Stimulated activated CD8-positive, alpha-beta memory T cell treated with anti-CD3 and anti-CD28 coated beads, Interleukin-15, amount 100 ng/mL, for 48 hours (primary cell): ENCODE results near the gene NTM.
"Not testable (repeated sequence)": the region's sequence is repeated elsewhere in the genome, so short reads cannot be mapped to it uniquely, and the experiment has no call there.

Source experiments
- DNase-seq, 2 donors: peaks; one replicate each; pipeline ENCODE4 v3.0.0-alpha.2; 2020; ENCODE audit warnings: low read depth in 2 of 2

The NTM gene

DNA sequence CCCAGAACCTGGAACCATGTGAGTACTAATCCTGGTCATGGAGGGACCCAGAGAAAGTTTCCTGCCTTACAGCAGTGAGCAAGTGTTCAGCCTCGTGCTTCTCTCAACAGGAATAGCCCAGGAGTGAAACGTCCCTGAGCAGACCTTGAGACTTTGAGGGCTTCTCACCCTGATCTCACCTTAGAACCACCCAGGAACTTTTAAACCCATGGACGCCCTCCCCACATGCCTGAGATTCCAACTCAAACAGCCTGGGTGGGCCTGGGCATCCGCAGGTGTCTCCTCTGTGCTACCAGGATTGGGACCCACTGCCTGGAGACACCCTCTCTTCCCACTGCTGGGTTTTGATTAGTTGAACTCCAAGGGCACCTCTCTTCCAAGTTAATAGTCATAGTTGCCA lies 297.2 kb downstream of the NTM start:
- DNase-seq = no peak

DNA sequence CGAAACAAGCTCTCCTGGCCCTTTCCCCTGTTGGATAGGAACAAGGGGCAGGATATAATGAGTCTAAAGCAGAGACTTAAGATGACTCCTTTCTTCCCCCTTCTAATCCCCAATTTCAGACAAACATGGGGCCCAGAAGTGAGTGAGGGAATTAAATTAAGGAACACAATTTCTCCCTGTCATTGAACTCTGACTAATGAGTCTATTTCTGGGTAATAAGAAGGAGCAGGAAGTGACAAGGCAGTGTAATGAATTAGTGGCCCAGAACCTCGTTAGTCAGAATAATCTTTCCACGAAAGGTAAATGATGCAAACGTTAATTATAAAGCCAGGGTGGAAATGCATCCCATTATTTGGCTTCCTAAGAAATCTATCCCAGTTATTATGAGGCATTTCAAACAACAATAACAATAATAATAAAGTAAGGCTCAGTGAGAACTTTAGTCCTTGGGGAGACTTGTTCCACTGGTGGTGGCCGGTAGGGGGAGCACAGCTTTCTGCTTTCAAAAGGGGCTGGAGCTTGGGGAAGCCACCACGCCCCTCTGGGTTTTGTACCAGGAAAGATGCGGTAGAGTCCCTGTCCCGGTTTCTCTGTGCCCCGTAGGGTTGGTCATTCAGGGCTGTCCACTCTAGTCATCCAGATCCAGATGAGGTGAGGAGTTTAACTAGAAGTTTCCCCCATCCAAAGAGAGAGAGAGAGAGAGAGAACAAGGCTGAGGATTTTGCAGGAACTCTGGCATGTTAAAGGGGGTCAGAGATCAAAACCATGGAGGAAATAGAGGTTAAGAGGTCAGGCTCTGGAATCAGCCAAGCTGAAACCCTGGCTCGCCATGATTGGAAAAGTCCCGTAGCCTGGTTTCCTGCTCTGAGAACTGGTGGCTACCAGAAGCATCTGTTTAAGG lies 298.3 kb downstream of the NTM start:
- DNase-seq = peak; percentile 15 to 25

DNA sequence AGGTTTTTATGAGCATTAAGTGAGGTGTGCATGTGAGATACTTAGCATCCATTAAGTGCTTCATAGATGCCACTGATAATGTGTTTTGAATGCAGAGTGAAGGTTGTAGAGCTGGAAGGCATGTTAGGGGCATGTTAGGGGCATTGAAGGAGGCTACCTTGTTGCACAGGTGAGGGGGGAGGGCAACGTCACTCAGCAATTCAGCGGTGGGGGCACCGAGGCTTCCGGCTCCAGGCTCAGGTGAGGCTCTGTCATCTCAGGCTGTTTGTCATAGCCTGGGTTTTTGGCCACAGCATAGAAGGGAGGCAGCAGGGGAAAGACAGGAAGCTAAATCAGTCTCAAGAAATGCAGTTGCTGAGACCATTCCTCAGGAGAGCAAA lies 299.0 kb downstream of the NTM start:
- DNase-seq = no peak

DNA sequence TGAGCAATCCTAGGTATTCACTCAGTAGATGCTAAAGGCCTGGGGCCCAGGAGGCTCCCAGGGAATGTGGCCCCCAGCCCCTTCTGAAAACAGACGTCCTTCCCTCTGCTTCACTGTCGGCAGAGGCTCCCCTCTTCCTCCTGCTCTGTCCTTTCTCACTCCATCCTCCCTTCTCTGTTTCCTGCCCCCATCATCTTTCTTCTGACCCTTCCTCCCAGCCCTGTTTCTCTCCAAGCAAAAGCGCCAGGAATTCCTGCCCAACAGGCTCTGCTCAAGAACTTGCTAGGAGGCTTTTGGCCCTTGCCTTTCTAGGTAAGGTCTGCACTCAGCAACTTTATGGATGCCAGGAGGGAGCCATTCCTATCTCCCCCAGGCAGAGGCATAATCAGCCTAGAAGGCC lies 300.5 kb downstream of the NTM start:
- DNase-seq = no peak

DNA sequence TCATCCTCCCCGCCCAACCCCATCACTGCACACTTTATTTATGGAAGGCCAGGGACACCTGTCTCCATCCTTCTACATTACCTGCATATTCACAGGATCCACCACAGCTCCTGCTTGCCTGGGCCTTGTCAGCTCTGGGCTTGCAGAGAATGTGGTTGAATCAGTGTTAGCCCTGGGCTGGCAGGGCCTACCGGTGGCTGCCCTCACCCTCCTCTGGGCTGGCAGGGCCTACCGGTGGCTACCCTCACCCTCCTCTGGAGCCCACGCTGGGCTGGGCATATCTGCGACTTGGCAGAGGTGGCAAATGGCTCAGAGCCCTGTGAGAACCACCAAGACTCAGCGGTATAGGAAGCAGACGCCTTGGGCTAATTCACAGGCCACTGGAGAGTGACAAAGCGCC lies 300.9 kb downstream of the NTM start:
- DNase-seq = no peak

DNA sequence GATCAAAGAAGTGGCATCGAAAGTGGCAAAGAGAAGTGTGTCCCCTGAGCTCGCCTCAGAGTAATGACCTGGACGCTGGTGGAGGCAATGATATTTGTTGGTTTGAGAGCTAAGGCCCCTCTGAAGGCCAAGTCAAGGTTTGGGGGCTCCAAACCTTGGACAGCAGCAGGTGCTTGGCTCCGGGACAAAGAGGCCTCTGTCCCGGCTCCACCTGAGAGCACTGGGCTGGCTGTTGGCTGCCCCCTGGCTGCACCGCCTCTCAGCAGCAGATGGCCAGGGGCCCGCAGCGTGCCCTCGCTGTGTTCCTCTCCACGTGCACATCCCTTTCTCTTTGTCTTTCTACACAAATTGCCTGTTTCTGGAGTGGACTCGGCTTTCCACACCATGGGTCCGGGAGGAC lies 301.3 kb downstream of the NTM start:
- no peak for DNase-seq

DNA sequence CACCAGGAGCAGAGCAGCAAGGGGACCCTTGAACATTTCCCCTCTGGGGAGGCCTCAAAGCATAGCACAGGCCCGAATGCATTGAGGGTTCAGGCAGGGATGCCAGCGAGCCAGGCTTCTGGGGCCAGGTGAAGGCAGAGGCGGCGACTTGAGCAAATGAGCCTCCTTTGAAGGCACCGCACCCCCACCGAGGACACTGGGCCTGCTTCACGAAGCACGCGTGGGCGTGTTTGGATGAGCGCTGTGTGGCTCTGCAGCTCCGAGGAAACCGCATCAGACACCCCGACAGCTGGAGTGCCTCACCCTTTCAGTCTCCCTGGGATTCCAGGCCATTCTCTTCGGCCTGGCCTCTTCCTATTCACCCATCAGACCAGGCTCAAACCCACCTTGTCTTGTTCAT lies 301.8 kb downstream of the NTM start:
- no peak for DNase-seq

DNA sequence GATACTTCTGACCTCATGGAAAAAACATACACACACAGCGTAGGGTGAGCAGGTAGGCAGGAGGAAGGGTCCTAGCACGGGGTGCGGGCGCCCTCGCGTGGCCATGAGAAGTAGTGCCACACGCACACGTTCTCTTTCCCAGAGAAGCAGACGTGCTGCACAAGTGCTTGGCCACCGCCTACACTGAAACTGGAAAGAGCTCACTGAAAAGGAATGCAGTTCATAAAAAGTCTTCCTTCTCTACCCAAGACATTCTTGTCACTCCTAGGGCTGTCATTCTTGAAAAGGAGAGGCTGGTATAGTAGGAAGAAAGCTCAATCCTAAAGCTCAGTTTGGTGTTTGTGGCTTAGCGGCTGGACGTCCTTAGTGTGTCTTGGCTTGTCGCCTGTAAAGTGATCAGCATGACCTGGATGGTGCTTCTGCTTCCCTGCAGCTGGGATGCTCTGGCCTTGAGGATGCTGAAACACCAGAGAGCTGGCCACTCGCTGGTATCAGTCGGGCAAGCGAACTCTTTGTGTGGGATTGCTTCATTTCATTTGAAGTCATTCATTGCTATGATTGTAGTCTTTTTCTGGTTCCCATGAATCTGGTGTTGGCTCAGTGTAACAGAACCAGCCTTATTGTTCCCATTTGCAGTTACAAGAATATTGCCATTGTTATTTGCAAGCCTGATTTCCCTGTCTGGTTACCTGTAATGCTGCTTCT lies 303.8 kb downstream of the NTM start:
- DNase-seq = peak; percentile 14 to 21

DNA sequence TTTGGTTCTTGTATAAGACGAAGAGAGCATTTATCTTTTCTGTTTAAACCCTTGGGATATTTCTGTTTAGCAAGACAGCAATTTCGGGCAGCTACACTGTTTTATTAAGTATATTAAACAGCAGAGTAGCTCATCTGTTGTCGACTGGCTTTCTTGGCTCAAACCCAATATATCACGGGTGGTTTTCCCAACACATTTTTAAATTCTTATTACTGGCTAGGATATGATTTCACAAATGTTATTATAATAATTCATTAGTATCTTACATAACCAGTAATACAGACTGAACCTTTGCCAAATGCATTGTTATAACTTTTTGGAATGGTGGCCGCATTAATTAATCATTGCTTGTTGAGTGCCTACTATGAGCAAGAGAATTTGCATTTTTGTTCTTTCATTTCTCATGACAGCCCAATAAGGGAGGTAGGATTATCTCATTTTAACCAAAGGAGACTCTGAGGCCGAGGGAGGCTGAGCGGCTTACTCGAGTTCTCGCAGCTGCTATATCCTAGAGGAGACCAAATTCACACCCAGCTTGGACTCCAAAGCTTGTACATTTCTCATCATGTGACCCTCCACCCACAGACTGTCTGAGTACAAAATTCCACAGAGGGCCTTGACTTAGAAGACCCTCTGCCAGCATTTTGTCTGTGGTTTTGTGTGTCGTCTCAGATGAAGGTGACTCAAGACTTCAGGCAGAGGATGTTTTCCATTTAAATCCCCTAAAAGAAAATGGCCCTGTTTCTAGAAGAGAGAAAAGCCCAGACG lies 304.9 kb downstream of the NTM start:
- DNase-seq = no peak

DNA sequence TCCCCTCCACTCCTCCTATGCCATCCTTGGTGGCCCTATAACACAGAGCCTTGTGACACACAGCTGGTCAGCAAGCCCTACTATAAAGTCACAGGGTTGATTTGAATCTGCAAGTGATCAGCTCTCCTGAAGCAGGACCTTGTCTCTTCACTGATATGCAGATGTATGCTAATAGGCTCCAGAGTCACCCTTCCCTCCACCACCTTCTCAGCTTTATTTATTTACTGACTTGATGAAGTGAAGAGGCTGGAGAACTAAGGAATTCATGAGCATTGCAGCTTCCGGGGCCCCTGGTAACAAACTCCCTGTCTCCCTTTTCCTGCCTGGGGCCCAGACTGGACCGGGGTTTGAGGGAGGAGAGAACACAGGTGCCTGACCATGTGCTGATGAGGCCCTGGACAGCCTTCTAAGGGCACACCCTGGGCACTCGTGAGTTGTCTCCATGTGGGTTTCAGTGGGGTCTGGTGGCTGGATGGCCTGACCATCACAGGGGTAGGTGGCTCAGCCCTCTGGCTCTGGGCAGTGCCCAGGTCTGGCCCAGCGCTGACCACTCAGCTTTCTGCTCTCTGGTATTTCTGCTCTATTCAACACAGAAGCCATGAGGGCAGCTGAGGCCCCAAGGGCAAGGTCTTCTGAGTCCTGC lies 307.5 kb downstream of the NTM start:
- no peak for DNase-seq

DNA sequence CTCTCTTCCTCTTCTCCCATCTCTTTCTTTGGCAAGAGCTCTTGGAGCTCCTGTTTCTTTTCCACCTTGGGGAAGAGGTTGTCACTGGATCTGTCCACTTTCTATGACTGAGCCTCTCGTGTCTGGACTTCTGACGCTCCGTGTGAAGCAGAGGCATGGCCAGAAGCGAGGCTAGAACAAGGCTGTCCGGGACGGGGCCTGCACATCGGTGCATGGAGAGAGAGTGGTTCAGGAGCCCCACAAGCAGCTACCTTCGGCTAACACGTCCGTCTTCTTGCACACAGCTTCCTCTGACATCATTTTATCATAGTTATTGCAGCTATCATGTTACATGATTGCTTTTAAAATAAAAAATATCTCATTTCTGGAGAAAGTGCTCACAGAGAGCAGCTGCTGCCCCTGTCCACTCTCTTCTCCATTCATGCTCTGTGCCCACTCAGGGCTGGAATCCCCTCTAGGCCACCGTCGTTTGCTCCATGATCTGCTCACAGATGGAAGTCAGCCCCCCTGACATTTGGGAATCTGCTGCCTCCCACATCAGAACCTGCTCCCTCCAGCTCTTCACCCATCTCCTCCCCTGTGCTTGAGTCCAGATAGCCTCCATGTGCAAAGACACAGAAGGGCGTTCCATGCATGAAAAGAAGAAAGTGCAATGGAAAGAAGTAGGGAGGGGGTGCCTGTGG lies 308.4 kb downstream of the NTM start:
- no peak for DNase-seq

DNA sequence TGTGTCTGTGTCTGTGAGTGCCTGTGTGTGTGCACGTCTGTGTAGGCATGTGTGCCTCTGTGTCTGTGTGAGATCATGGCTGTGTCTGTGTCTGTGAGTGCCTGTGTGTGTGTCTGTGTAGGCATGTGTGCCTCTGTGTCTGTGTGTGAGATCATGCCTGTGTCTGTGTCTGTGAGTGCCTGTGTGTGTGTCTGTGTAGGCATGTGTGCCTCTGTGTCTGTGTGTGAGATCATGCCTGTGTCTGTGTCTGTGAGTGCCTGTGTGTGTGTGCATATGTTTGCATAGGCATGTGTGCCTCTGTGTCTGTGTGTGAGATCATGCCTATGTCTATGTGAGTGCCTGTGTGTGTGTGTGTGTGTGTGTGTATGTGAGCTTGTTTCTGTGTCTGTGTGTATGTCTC lies 310.0 kb downstream of the NTM start:
- DNase-seq = not testable (repeated sequence)

DNA sequence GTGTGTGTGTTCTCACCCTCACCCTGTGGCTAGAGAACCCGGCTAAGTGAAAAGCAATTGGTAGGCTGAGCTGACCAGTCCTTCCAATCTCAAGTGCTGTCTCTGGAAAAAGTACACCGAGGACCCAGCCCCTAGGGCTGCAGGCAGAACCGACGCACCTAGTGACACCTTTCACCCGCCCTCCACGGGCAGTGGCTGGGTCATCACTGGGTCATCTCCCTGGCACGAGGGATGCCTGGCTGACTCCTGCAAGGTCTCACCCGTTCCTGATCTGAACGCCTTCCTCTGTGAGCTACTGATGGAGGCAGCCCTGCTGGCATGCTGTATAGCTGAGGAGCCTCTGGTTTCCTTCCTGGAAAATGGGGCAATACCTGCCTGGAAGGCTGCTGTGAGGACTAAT lies 311.5 kb downstream of the NTM start:
- DNase-seq = no peak

DNA sequence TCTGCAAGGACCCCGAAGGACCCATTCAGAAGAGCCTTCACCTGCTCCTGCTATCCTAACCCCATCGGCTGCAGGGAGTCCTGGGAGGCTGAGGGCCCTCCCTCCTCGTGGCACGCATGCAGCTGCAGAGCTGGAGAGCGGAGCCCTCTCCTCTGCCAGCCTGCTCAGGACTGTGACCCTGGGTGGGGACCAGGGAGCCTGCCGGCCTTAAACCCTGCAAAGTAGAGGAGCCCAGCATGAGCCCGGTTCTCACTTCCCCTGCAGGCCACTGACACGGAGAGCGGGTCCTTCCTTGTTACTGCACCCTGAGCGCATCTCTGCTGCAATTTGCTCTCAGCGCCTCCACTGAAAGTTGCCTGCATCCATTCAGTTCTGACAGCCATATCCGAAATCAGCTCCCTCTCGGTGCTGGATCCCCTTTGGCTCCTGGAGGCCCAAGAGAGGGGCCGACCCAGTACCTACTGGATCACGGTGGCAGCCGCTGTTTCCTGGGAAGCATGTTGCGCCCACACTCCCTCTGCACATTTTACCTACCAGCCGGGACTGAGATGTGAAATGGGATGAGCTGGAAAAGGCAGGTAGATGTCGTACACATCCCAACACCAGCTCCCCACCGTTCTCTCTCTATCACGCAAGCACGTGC lies 312.1 kb downstream of the NTM start:
- no peak for DNase-seq

DNA sequence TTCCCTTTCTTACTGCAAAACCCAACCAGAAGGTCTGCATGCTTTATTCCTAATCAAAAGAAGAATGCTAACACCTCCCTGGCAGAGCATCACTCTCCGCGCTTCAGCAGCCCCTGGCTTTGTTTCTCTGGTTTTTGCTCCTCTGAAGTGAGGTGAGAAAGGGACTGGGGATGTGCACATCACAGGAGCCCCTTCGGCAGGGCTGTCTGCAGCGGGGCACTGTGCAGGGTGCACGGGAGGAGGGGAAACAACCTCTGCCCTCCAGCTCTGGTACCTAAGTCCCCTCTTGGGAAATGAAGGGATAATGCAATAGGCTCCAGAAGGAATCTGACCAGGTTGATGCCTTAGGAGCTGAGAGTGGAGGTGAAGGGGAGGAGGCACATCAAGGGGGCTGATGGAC lies 312.7 kb downstream of the NTM start:
- no peak for DNase-seq

DNA sequence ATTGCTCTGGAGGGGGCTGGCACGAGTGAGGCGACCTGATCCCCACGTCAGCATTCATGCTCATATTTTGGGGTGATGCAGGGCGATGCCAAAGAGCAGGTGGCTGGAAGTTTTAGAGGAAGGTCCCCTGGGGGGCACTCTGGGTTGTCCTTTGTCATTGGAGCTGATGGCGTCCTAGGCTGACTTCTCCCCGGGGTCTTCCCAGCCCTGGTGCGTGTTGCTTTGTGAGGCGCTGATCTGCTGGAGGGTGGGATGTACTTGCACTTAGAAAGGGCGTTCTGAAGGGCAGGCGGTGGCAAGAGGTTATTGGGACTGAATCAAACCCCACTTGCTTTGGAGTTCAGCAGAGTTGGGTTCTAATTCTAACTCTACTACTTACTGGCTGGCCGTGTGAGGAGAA lies 313.3 kb downstream of the NTM start:
- DNase-seq = no peak

DNA sequence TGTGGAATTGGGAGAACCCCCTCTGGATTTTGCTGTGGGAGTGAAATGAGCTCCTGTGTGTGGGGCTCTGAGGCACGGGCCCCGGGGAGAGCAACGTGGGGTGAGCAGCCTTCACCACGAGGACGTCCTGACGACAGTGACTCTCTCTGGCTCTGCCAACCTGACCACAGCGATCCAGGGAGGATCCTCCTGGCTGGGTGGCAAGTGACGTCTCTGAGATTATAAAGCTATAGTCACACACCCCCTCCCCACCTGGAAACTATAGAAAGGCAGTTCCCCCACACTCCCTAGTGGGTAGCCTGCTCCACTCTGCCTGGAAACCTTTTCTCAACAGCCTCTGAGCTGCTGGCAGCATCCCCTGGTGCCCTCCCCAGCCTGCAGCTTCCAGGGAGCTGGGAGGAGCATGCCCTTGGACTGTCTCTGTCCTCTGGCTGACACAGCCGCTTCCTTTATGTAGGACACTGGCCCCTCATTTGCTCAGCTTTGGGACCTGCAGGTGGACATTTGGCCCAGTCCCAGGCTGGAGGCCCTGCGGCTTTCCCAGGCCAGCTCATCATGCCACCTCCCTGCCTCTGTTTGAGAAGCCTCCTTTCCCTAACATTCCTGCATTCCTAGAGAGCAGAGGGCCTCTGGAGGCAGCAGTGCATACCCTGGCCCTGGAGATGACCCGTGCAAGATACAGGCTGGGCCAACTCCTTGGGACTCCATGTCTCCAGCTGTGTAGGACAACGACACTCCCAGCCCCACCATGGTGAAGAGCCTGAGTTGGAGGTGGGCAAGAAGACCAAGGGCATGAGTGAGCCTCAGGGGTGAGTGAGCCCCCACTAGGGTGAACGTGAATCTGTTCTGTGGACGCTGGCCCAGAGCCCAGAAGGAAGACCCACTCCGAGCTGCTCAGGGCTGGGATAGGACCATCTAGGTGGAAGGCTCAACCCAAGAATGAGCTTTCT lies 314.0 kb downstream of the NTM start:
- DNase-seq = no peak

DNA sequence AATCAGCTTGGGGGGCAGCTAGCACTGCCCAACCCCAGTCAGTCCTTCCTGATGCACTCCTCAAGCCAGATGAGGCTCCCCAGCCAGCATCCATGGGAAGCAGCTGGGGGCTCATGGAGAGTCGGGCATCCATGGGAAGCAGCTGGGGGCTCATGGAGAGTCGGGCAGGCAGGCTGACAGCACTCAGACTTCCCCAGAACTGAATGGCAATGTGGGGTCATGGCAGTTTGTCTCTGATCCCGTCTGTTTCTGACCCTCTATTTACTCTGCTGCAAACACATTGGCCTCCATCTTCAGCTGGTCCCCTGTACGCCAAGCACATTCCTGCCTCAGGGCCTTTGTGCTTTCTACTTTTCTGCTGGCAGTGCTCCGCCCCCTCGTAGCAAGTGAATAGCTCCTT lies 314.8 kb downstream of the NTM start:
- DNase-seq = no peak

DNA sequence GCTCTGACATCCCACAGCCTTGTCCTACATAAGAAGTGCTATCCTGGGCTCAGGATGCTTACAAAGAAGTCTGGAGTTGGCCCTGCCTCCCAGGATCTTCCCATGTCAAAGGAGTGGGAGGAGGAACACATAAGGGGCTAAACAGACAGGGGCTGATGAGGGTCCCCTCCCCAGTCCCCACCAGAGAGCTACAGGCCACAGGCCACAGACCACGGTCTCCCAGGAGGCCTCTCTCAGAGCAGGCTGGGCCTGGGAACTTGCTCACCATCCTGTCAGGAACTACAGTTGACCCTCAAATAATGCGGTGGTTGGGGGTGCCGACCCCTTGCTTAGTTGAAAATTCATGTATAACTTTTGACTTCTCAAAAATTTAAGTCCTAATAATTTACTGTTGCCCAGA lies 315.5 kb downstream of the NTM start:
- DNase-seq = no peak

DNA sequence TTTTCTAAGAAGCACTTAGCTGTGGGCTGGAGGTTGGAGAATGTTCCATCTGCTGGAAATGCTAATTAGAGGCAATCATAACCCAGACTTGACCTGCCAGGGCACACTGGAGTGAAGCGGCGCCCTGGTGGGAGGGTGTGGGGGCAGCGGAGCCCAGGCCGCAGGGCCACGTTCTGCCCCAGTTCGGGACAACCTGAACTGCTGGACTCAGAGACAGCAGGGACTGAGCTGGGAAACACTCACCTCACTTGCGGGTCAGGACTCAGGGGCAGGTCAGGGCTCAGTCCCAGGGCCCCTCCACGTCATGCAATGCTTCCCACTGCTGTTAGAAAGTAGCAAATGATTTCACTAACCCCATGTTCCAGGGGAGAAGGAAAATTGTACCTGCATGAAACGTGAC lies 316.4 kb downstream of the NTM start:
- DNase-seq = no peak
